Hematopoietic multipotent progenitor cell treated with erythropoietin and hydrocortisone succinate and interleukin-3 and kit ligand, for 8 days (in vitro differentiated cells): ENCODE measurements around the gene DLD.
"Not testable (repeated sequence)": the region's sequence is repeated elsewhere in the genome, so short reads cannot be mapped to it uniquely, and the experiment has no call there.

Experiments used
- DNase-seq: peaks from one replicate; pipeline ENCODE4 v3.0.0-alpha.2; 2015

DLD gene

DNA sequence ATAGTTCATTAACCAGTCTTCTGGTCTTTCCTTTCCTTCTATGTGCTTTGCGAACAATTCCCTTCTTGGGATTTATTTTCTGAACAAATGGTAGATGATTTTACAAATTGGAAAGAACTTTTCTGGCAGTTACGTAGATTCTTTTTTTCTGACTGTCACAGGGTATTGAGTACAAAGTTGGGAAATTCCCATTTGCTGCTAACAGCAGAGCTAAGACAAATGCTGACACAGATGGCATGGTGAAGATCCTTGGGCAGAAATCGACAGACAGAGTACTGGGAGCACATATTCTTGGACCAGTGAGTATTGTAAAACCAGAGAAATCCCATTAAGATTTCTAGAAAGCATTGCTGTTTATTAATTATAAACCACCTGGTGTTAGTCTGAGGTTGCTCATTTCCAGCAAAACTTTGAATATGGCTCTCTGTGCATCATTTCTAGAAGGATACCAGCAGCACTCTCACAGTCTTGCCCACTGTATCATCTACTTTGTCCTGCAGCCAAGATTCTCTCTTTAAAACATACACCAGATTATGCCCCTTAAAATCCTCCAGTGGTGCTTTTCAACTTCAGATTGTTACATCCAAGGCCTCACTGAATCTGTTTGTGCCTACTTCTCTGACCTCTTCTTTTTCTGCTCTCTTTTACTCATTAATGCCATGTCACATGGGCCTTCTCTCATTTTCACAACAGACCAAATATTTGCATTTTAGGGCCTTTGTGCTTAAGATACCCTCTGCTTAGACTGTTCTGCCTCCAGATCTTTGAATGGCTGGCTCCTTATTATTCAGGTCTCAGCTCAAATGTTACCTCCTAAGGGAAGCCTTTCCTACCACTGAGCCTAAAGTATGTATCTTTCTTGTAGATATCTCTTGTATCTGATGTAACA lies 27.0 kb downstream of the DLD start:
- no peak for DNase-seq

DNA sequence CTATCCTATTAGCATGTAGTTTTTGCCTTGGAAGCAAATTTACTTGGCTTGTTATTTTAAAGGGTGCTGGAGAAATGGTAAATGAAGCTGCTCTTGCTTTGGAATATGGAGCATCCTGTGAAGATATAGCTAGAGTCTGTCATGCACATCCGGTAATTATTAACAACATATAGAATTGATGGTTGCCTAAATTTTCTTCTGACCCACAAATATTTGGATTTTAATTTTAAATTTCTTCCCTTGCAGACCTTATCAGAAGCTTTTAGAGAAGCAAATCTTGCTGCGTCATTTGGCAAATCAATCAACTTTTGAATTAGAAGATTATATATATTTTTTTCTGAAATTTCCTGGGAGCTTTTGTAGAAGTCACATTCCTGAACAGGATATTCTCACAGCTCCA lies 28.0 kb downstream of the DLD start:
- DNase-seq, result no peak

DNA sequence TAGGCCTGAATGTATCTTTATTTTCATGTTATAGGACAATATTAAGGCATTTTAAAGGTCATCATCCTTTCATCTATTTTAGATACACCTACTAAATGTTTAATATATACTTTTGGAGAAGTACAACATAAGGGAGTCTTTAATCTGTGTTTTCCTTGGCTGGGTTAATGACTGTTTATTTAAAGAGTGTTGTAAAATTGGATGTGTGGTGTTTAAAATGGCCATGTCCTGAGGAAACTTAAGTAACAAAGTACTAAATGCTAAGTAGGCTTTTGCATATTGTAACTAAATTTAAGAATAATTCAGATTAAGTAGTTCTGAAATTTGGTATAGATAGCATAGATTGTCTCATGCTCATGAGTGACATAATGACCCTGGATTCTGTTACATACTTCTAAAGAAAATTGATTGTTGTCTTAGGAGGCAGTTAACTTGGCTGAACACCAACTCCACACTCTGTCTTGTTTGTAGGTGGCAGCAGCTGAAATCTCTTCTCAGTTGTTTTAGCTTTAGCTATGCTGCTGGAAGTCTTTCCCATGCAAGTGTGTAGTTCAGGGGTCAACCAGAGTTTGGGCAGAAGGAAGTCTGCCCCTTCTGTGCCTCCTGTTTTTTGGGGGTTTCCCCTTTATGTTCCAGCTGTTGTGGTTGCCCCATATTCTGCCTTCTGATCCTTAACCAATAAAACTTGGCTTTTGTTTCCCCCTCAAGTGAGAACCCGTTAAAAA lies 29.2 kb downstream of the DLD start:
- no peak for DNase-seq

DNA sequence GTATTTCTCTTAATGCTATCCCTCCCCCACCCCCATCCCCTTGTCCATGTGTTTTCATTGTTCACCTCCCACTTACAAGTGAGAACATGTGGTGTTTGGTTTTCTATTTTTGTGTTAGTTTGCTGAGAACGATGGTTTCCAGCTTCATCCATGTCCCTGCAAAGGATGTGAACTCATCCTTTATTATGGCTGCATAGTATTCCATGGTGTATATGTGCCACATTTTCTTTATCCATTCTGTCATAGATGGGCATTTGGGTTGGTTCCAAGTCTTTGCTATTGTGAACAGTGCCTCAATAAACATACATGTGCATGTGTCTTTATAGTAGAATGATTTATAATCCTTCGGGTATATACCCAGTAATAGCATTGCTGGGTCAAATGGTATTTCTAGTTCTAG lies 30.8 kb downstream of the DLD start:
- DNase-seq, result not testable (repeated sequence)

DNA sequence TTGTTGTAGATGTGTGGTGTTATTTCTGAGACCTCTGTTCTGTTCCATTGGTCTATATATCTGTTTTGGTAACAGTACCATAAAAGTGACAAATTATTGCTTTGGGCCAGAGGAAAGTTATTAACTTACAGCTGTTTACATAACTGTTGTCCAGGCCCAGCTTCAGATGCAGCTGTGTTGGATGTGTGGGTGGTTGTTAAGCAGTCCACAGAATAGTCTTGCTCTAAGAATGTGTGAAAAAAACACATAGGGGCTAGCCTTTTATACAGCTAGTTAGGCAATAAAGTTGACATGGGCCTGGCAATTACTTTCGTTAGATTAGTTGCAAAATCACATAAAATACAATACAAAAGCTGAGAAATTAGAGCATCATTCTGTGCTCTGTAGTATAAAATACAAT lies 31.9 kb downstream of the DLD start:
- no peak for DNase-seq

DNA sequence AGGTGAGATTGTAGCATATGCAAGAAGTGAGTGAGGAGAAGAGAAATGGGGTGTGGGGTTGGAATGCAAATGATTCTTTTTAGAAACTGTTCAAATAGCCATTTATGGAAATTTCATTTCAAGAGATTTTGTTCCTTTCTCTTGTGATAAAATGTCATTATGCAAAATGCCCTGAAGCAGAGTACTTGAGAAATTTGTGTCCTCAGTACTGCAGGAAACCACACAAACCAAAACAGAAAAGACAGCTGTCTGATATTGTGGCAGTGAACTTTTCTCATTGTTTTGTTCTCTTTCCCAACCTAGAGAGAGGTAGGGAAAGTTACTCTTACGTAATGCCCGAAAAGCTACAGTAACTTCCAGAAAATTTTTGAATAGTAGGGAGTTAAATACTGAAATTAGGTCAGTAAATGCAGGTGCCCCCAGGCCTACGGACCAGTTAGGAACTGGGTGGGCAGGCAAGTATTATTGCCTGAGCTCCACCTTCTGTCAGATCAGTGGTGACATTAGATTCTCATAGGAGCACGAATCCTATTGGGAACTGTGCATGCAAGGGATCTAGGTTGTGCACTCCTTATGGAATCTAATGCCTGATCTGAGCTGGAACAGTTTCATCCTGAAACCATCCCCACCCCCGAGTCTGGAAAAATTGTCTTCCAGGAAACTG lies 34.0 kb downstream of the DLD start:
- no peak for DNase-seq

DNA sequence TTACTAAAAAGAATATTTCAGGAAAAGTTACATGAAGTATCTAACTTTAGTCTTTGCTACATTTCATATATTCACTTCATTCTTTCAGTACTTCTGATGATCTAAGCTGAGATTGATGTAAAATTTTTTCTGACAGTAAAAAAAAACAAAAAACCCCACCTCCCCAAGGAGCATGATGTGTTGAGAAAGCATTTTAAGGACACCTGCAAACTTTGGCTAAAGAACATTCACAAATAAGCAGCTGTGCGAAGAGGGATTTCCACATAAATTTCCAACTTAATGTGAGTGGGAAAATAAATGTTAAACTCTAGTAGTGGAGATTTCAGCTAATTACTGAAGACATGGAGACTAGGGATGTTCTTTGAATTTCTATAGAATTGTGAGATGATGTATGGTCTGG lies 35.5 kb downstream of the DLD start:
- DNase-seq, result no peak

DNA sequence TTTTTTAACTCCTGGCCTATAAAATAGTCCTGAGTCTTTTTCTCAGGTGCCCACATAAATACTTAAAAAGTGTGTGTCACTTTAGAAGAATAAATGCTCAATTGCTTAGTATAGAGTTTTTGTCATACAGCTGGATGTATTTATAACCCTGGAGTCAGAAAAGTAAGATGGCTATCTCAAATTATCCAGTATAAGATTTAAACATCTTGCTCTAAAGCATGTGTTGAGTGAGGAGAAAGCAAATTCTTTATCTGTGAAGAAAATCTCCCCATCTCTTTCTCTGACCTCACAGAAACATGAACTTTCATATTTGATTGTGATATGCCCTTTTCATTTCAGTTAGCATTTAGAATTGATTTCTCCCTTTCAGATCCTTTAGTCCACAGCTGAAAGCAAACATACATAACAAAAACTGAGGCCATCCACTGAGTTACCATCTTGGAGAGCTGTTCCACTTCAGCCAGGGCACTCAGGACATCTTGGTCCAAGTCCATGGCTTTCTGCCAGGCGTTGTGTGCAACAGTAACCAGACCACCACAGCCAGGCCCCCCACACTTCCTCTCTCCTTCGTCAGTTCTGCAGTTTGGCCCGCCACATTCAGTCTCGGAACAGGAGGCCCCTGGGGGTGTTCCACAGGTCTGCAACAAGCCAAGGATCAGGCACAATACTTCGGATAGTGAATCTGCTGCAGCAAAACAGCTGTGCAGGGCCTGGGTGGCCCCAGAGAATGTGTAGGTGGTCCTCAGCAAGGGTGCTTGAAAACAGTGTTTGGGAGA lies 40.9 kb downstream of the DLD start:
- no peak for DNase-seq

DNA sequence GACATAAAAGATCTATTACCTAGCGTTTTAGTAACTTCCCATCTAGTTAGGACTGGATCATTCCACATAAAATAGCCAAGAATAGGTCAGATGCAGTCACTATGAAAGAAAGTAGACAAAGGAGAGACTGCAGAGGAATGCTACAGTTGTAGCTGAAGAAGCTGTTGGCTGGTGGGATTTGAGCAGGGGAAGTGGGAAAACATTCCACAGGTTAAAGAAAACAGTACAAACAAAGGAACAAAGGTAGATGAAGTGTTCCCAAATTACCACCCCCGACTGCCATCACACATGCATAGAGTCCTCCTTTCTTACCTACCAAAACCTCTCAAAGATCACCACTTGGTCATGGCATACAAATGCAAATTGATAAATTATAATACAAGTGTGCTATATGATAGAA lies 41.8 kb downstream of the DLD start:
- no peak for DNase-seq

DNA sequence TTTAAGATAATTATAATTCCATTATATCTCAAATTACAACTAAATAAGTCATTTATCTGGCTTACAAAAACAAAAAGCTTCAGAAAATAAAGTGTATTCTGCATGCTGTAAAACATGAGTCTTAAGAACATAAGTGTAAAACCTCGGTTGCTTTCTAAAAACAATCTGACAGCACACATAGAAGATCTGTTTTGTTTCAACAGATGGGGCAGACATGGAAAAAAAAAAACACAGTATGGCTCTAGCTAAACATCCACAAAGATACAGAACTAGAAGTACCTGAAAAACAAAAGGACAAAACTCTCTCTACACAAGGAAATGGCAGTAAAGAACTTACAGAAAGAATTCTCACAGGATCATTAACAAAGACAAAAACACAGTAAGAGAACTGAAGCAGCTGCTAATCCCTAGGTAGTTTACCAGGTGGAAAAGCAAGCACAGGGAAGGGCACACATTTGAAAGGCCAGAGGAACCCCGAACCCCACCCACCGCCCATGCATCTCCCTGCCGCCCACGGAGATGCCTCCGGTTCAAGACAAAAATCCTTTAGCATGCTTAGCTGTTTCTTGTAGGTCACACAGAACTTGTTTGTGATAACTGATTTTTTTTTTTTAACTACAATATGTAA lies 42.5 kb downstream of the DLD start:
- DNase-seq, result no peak

DNA sequence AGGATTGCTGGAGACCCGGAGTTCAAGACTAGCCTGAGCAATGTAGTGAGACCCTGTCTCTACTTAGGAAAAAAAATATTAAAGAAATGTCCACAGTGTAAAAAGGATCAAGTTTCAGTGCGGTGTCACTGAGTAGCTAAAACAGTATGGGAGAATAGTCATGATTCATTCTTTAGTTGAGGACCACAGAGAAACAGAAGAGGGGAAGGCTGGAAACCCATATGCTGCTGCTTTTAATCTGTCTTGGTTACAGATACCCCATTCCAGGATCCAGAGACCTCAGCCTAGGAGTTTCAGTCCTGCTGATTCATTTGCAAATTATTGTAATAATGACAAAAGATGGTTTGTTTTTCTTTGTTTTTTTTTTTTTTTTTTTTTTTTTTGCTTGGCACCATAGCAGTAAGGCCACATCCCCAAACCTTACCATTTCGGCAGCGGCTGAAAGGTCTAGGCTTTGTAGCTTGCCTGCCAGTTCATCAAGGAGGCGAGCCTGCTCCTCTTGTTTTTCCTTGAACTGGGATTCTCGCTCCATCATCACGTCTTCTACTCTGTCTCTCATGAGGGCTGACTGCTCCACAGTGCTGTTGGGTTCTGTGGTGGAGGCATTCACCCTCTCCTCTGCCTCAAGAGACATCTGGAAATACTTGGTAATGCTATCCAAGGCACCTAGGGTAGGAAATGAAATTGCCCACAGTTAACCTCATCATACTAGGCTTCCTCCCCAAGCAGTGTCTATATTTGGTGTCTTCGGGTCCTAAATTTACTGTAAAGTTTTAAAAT lies 44.2 kb downstream of the DLD start:
- no peak for DNase-seq

DNA sequence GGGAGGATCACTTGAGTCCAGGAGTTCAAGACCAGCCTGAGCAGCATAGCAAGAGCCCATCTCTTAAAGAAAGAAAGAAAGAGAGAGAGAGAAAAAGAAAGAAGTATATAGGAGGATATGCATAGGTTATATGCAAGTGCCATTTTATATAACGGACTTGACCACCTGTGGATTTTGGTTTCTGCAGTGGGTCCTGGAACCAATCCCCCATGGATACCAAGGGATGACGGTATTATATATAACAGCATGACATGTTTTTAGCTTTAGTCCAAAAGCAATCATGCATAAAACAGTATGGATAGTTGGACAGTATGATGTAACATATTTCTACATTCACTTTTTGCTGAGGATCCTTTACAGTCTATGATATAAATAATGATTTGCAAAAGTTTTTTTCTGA lies 45.3 kb downstream of the DLD start:
- DNase-seq, result no peak

DNA sequence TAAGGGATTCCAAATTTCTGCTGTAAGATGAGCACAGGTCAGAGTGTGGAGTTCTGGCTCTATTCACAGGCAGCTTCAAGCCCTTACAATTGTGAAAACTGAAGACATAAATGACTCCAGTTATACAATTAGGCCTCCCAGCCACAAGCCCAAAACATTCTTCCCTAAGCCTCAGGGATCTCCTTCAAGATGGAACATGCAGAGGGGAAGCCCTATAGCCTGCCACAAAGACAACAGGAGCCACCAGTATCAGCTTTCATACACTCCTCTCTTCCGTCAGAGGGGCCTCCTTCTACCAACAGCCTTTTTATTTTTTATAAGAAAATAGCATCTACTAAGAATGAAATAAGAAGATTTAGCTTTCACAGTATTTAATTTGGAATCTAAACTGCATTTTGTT lies 46.5 kb downstream of the DLD start:
- DNase-seq, result no peak

DNA sequence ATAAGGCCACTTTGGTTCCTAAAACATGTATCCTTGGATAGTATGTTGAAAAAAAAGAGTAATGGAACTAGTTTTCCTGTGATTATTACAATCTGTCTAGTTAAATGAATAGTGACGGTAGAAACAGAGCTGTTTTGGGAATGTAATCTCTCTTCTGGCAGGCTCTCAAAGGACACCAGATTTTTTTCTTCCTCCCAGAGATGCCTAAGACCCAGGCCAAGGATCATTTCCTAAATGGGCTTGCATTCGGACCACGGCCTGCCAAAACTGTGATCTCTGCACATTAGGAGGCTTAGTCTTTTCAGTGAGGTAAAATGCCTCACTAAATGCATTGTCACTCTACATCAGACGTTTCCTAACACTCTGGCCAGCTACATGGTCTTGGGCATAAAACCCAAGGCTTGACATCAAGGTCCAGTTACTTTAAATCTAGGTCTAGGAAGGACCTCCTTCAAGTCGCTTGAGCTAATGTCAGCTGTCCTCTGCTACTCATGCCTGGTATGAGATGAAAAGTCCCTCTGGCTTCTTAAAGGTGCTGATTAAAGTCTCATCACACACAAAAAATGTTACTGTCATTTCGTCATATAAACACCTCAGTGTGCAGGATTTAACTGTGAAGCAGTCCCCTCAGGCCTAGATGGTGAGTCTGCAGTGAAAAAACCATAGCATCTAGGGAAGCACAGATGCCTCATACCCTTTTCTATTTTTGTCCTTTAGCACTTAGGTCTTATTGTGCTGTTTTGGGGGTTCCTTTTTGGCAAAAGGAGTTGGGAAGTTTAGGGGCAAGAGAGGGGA lies 47.7 kb downstream of the DLD start:
- DNase-seq, result no peak

DNA sequence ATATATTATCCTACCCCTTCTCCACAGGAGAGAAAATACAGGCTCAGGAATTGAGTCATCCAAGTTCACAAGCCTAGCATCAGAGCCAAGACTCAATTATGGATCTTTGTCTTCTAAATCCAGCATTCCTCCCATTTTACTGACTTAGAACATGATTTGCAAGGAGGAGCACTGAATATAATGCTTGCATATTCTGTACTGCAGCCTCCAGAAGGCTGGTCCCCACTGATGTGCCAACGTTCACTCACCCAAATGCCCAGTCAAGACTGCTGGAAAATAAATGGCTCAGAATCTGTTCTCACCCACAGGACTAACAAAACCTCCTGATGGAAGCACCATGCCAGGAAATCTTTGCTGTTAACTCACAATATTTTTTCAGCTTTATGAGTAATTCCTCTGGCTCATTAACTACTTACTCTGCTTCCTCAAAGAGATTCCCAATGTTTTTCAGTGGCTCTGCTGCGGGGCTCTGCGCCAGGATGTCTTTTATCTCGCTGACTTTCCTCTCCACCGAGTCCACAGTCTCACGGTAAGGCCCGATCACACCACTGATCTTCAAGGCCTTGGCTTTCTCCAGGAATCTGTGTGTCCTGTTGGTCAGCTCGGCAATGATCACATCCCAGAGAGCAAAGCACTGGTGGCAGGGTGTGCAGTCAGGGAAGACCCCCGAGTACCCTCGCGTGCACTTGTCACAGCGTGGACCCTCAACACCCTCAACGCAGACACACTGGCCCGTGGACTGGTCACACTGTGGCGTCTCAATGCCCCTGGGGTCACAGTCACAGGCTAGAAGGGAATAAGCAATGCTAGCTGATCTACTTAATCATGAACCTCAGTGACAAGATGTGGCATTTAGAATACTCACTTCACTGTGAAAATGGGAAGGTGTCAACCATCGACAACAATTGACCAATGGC lies 48.8 kb downstream of the DLD start:
- DNase-seq, result no peak

DNA sequence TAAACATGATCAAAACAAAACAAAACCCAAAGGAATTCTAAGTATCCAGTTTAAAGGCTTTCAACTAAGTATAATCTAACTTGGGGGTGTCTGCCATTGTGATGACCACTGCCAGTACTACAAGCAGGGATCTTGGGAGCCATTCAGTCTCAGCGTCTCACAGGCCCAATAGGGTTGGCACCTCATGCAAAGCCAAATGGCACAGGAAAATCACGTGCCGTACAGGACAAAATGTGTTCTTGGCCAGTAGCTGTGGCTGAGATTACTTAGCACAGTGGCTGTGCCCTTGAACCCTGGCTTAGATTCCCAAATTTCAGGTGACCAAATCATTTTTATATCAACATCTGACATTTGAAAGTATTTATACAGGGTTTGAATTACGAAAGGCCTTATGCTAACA lies 50.0 kb downstream of the DLD start:
- no peak for DNase-seq

DNA sequence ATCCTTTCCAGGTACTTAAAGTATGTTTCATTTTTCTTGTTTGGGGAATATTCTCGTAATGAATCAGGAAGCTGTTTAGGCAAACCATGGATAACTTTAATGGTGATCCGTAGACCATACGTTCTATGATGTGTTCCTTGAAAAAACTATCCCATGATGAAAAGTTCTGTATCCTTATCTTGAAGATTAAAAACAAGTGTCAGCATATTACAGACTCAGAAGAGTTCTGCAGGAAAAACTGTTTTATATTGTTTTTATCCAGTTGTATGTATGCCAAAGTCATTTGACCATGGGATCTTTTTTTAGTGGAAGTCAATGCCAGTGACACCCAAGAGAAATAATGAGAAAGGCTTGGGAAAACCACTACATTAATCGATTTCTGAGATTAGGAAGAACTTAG lies 52.0 kb downstream of the DLD start:
- DNase-seq, result no peak

DNA sequence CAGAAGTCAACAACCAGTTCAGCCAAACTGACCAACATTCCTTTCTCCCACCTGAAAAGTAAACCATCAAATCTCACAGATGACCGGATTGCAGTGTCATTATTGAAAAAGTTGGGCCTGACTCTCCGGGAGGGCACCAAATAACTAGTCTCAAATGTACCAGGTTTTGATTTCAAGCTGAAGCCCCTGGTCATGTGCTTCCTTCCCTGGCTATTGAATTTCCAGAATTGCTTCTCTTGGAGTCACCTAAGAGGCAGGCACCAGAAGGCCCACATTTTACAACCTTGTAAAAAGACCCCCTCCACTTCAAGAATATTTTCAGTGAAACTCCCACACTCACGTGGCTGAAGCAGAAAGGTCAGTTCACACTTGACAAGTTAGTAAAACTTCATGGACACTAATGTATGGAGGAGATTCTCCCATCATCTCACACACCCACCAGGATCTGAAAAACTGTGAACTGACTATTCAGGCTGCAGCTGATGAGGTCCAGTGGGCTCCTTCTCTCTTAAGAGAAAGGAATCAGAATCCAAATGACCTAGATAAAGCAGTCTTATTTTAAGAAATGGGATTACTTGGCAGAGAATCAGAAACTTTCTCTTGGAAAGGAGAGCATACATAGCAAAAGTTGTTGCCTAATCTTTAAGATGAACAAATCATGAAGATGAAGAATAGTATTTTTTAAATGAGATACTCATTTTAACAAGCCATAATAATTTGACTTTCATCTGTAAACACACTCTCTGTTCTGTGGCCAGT lies 53.6 kb downstream of the DLD start:
- no peak for DNase-seq

DNA sequence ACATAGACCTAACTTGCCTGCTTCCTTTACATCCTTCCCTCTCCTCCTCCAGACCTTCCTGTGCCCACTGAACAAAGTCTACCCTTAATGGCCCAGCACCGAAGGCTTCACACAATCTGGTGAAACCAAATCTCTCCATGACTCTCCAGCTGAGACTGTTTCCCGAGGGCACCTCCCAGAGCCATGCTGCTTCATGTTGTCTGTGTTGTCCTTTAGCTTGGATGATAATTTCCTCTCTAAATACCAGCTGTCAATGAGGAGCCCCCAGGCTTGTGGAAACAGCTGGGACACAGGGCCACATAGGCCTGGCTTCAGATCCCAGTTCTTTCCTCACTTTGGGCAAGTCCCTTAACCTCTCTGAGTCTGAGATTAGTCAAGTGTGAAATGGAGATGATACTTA lies 54.3 kb downstream of the DLD start:
- no peak for DNase-seq
